ENCODE results near the gene TMC1.

Gene TMC1

GRCh38 chr9:72667181-72667580 lies 145.8 kb downstream of the TMC1 start:
- Mint-ChIP-seq H3K36me3 (ENCODE audit: low read depth) (no peaks in the 10 kb centered on the region), H3K9me3 (no peaks in the 10 kb centered on the region), H3K27ac (no peak overlapping the region), H3K4me1 (ENCODE audit: low read depth) (no peaks in the 10 kb centered on the region), H3K4me3 (no peak overlapping the region), H3K27me3 (ENCODE audit: low read depth) (peaks cover 3% of the 10 kb centered on the region)
- DNase-seq (ENCODE audit: low spot score): no peak

- H3K27ac Mint-ChIP-seq: no peak overlapping the region
- H3K36me3 Mint-ChIP-seq (ENCODE audit: low read depth): no peaks in the 10 kb centered on the region
- no peaks in the 10 kb centered on the region for H3K9me3 Mint-ChIP-seq
- H3K27me3 Mint-ChIP-seq (ENCODE audit: low read depth): no peaks in the 10 kb centered on the region
- DNase-seq (ENCODE audit: low spot score): no peak
- no peaks in the 10 kb centered on the region for H3K4me1 Mint-ChIP-seq (ENCODE audit: low read depth)
- no peak overlapping the region for H3K4me3 Mint-ChIP-seq
Measured at GRCh38 chr9:72674961-72675360, 153.6 kb downstream of the TMC1 start.

GRCh38 chr9:72675586-72675985 lies 154.2 kb downstream of the TMC1 start:
- H3K36me3 Mint-ChIP-seq (ENCODE audit: low read depth): no peaks in the 10 kb centered on the region
- no peak overlapping the region for H3K4me3 Mint-ChIP-seq
- H3K27me3 Mint-ChIP-seq (ENCODE audit: low read depth): peaks cover 1% of the 10 kb centered on the region
- DNase-seq (ENCODE audit: low spot score): no peak
- H3K27ac Mint-ChIP-seq: no peak overlapping the region
- H3K4me1 Mint-ChIP-seq (ENCODE audit: low read depth): no peaks in the 10 kb centered on the region
- H3K9me3 Mint-ChIP-seq: no peaks in the 10 kb centered on the region

- no peak for DNase-seq (ENCODE audit: low spot score)
- Mint-ChIP-seq H3K9me3 (no peaks in the 10 kb centered on the region), H3K27me3 (ENCODE audit: low read depth) (peaks cover 7% of the 10 kb centered on the region), H3K27ac (no peak overlapping the region), H3K4me1 (ENCODE audit: low read depth) (no peaks in the 10 kb centered on the region), H3K36me3 (ENCODE audit: low read depth) (no peaks in the 10 kb centered on the region), H3K4me3 (no peak overlapping the region)
Measured at GRCh38 chr9:72680593-72681282, 159.3 kb downstream of the TMC1 start.

GRCh38 chr9:72681283-72681630 lies 159.8 kb downstream of the TMC1 start:
- H3K27ac Mint-ChIP-seq: no peak overlapping the region

GRCh38 chr9:72684615-72685014 lies 163.2 kb downstream of the TMC1 start:
- H3K4me3 Mint-ChIP-seq: no peak overlapping the region
- H3K27ac Mint-ChIP-seq: no peak overlapping the region
- no peaks in the 10 kb centered on the region for H3K36me3 Mint-ChIP-seq (ENCODE audit: low read depth)
- DNase-seq (ENCODE audit: low spot score): no peak
- peaks cover 10% of the 10 kb centered on the region for H3K27me3 Mint-ChIP-seq (ENCODE audit: low read depth)
- H3K9me3 Mint-ChIP-seq: no peaks in the 10 kb centered on the region
- no peaks in the 10 kb centered on the region for H3K4me1 Mint-ChIP-seq (ENCODE audit: low read depth)

More at GRCh38 chr9:72681283-72681630, 159.8 kb downstream of the TMC1 start:
- H3K36me3 Mint-ChIP-seq (ENCODE audit: low read depth): no peaks in the 10 kb centered on the region
- H3K9me3 Mint-ChIP-seq: no peaks in the 10 kb centered on the region
- no peak overlapping the region for H3K4me3 Mint-ChIP-seq
- no peaks in the 10 kb centered on the region for H3K4me1 Mint-ChIP-seq (ENCODE audit: low read depth)
- peaks cover 10% of the 10 kb centered on the region for H3K27me3 Mint-ChIP-seq (ENCODE audit: low read depth)
- no peak for DNase-seq (ENCODE audit: low spot score)

GRCh38 chr9:72685911-72686310 lies 164.5 kb downstream of the TMC1 start:
- Mint-ChIP-seq H3K27ac (no peak overlapping the region), H3K4me3 (no peak overlapping the region), H3K36me3 (ENCODE audit: low read depth) (no peaks in the 10 kb centered on the region), H3K9me3 (no peaks in the 10 kb centered on the region), H3K4me1 (ENCODE audit: low read depth) (no peaks in the 10 kb centered on the region), H3K27me3 (ENCODE audit: low read depth) (peaks cover 6% of the 10 kb centered on the region)
- no peak for DNase-seq (ENCODE audit: low spot score)

GRCh38 chr9:72687331-72687730 lies 165.9 kb downstream of the TMC1 start:
- no peaks in the 10 kb centered on the region for H3K4me1 Mint-ChIP-seq (ENCODE audit: low read depth)
- no peak overlapping the region for H3K27ac Mint-ChIP-seq
- DNase-seq (ENCODE audit: low spot score): no peak
- H3K36me3 Mint-ChIP-seq (ENCODE audit: low read depth): no peaks in the 10 kb centered on the region
- H3K4me3 Mint-ChIP-seq: no peak overlapping the region
- H3K27me3 Mint-ChIP-seq (ENCODE audit: low read depth): peaks cover 6% of the 10 kb centered on the region
- H3K9me3 Mint-ChIP-seq: no peaks in the 10 kb centered on the region

- Mint-ChIP-seq H3K4me1 (ENCODE audit: low read depth) (peaks cover 2% of the 10 kb centered on the region), H3K36me3 (ENCODE audit: low read depth) (no peaks in the 10 kb centered on the region), H3K27me3 (ENCODE audit: low read depth) (no peaks in the 10 kb centered on the region), H3K4me3 (no peak overlapping the region), H3K9me3 (no peaks in the 10 kb centered on the region), H3K27ac (no peak overlapping the region)
- DNase-seq (ENCODE audit: low spot score): no peak
Measured at GRCh38 chr9:72691671-72692070, 170.3 kb downstream of the TMC1 start.

- Mint-ChIP-seq H3K27ac (no peak overlapping the region), H3K36me3 (ENCODE audit: low read depth) (no peaks in the 10 kb centered on the region), H3K4me1 (ENCODE audit: low read depth) (peaks cover 2% of the 10 kb centered on the region), H3K27me3 (ENCODE audit: low read depth) (no peaks in the 10 kb centered on the region), H3K9me3 (no peaks in the 10 kb centered on the region), H3K4me3 (no peak overlapping the region)
- no peak for DNase-seq (ENCODE audit: low spot score)
Measured at GRCh38 chr9:72695365-72695764, 174.0 kb downstream of the TMC1 start.

- Mint-ChIP-seq H3K27ac (no peak overlapping the region), H3K9me3 (no peaks in the 10 kb centered on the region), H3K36me3 (ENCODE audit: low read depth) (no peaks in the 10 kb centered on the region)
Measured at GRCh38 chr9:72696511-72696910, 175.1 kb downstream of the TMC1 start.

GRCh38 chr9:72701510-72701909 lies 180.1 kb downstream of the TMC1 start:
- Mint-ChIP-seq H3K36me3 (ENCODE audit: low read depth) (no peaks in the 10 kb centered on the region), H3K27ac (no peak overlapping the region), H3K4me1 (ENCODE audit: low read depth) (no peaks in the 10 kb centered on the region), H3K27me3 (ENCODE audit: low read depth) (peaks cover 3% of the 10 kb centered on the region), H3K9me3 (no peaks in the 10 kb centered on the region), H3K4me3 (no peak overlapping the region)
- no peak for DNase-seq (ENCODE audit: low spot score)

More at GRCh38 chr9:72696511-72696910, 175.1 kb downstream of the TMC1 start:
- peaks cover 2% of the 10 kb centered on the region for H3K4me1 Mint-ChIP-seq (ENCODE audit: low read depth)
- no peak overlapping the region for H3K4me3 Mint-ChIP-seq
- H3K27me3 Mint-ChIP-seq (ENCODE audit: low read depth): peaks cover 3% of the 10 kb centered on the region
- DNase-seq (ENCODE audit: low spot score): no peak

GRCh38 chr9:72703574-72703973 lies 182.2 kb downstream of the TMC1 start:
- Mint-ChIP-seq H3K27me3 (ENCODE audit: low read depth) (peaks cover 3% of the 10 kb centered on the region), H3K4me1 (ENCODE audit: low read depth) (no peaks in the 10 kb centered on the region), H3K27ac (no peak overlapping the region), H3K36me3 (ENCODE audit: low read depth) (no peaks in the 10 kb centered on the region), H3K9me3 (no peaks in the 10 kb centered on the region), H3K4me3 (no peak overlapping the region)
- DNase-seq (ENCODE audit: low spot score): no peak

GRCh38 chr9:72704688-72705375 lies 183.4 kb downstream of the TMC1 start:
- Mint-ChIP-seq H3K36me3 (ENCODE audit: low read depth) (no peaks in the 10 kb centered on the region), H3K4me3 (no peak overlapping the region), H3K9me3 (no peaks in the 10 kb centered on the region), H3K4me1 (ENCODE audit: low read depth) (no peaks in the 10 kb centered on the region), H3K27me3 (ENCODE audit: low read depth) (peaks cover 3% of the 10 kb centered on the region), H3K27ac (no peak overlapping the region)
- DNase-seq (ENCODE audit: low spot score): no peak

- no peak for DNase-seq (ENCODE audit: low spot score)
- no peaks in the 10 kb centered on the region for H3K36me3 Mint-ChIP-seq (ENCODE audit: low read depth)
- no peak overlapping the region for H3K27ac Mint-ChIP-seq
- H3K4me1 Mint-ChIP-seq (ENCODE audit: low read depth): no peaks in the 10 kb centered on the region
- H3K4me3 Mint-ChIP-seq: no peak overlapping the region
- H3K27me3 Mint-ChIP-seq (ENCODE audit: low read depth): no peaks in the 10 kb centered on the region
- H3K9me3 Mint-ChIP-seq: no peaks in the 10 kb centered on the region
Measured at GRCh38 chr9:72718503-72718902, 197.1 kb downstream of the TMC1 start.
